Right lobe of liver (tissue), 6 donors: ENCODE data around the gene ODC1. TPM values are rescaled to one million over a fixed set of nuclear protein-coding genes. Genes with fewer than 3 reads are reported as not detected.
A peak's percentile ranks its signal among the peaks of the same experiment; 100 is the strongest.

Experiments
- ATAC-seq, 4 donors: fragments of 200-7000 bp; cut with Tn5 transposase; one replicate each; pipeline ENCODE4 v1.9.1; 2020; ENCODE audit warnings: mild to moderate bottlenecking in 4 of 4, moderate library complexity in 4 of 4
- DNase-seq, 3 donors: peaks; one replicate each; pipeline ENCODE4 v3.0.0-alpha.2; 2020
- H3K27ac ChIP-seq, 3 donors: fragments of 200-600 bp; one replicate each; pipeline ENCODE4 v1.8.0; 2022
- H3K27me3 ChIP-seq, 2 donors: fragments of 200-600 bp; one replicate each; pipeline ENCODE4 v1.8.0; 2022
- H3K36me3 ChIP-seq, 4 donors: fragments of 200-600 bp; sonication (generic) in 1 of 4; one replicate each; pipeline versions ENCODE4 v1.5.1 to v1.8.0; 2017 to 2022; ENCODE audit warnings: control low read depth in 1 of 4
- H3K4me1 ChIP-seq, 4 donors: fragments of 200-600 bp; sonication (generic) in 1 of 4; one replicate each; pipeline versions ENCODE4 v1.5.1 to v1.8.0; 2017 to 2022; ENCODE audit warnings: control low read depth in 1 of 4
- H3K4me3 ChIP-seq, 3 donors: fragments of 200-600 bp; one replicate each; pipeline ENCODE4 v1.8.0; 2022
- H3K9me3 ChIP-seq, 4 donors: fragments of 200-600 bp; sonication (generic) in 1 of 4; one replicate each; pipeline versions ENCODE4 v1.5.1 to v1.8.0; 2017 to 2022; ENCODE audit warnings: control low read depth in 1 of 4
- POLR2A ChIP-seq: fragments of 450-650 bp; IDR thresholded peaks from one replicate; pipeline ENCODE4 v1.6.1; 2017; ENCODE audit warnings: antibody characterized with exemption, mild to moderate bottlenecking
- WGBS: methylation state at CpG from one replicate; pipeline ENCODE4 v1.1.6; 2018; ENCODE audit warnings: low coverage, low lambda C conversion rate; ENCODE audit not compliant: insufficient coverage; ENCODE audit errors: missing lambda C conversion rate; 5-methylcytosine and 5-hydroxymethylcytosine counted together
- intact Hi-C, 2 donors: fragments of 100-400 bp; cut with DNase I; formaldehyde crosslinking; loops; one replicate each; pipeline versions ENCODE4 v1.11.2 to v1.14.1; 2022
- total RNA-seq, 6 experiments: library from RNA; depleted of rRNA in 2 of 6; stranded (reverse); fragments of >200 nt in 2 of 6; fragmentation: NEBNext Ultra II Directional in 3 of 6; extraction: Animal tissue kit (Norgen Biotek cat#: 25700) in 3 of 6; gene quantifications; one replicate each; pipeline versions ENCODE4 v1.1.0 to v1.2.4, GENCODE V29; 2016 to 2023
- TF ChIP-seq, protein P1 (sequence below), 4 donors: fragments of 200-600 bp in 3 of 4; fragments of 450-650 bp in 1 of 4; IDR thresholded peaks; one replicate each; pipeline versions ENCODE4 v1.5.1 to v1.8.0; 2016 to 2022; ENCODE audit warnings: antibody characterized with exemption in 4 of 4, mild to moderate bottlenecking in 2 of 4
- donor health status: DM: no; HTN: yes; CAD: no.
- donor health status: DM: no; HTN: no; CAD: no.
- donor health status: DM: no; HTN: no; CAD: no.
- donor health status: DM: no; HTN: yes; CAD: no.
- donor health status: DM: no; HTN: yes; CAD: no.

Gene ODC1
- total RNA-seq, 6 experiments from 2014 or later = 14.4 to 197 (median 28.6) TPM

DNA sequence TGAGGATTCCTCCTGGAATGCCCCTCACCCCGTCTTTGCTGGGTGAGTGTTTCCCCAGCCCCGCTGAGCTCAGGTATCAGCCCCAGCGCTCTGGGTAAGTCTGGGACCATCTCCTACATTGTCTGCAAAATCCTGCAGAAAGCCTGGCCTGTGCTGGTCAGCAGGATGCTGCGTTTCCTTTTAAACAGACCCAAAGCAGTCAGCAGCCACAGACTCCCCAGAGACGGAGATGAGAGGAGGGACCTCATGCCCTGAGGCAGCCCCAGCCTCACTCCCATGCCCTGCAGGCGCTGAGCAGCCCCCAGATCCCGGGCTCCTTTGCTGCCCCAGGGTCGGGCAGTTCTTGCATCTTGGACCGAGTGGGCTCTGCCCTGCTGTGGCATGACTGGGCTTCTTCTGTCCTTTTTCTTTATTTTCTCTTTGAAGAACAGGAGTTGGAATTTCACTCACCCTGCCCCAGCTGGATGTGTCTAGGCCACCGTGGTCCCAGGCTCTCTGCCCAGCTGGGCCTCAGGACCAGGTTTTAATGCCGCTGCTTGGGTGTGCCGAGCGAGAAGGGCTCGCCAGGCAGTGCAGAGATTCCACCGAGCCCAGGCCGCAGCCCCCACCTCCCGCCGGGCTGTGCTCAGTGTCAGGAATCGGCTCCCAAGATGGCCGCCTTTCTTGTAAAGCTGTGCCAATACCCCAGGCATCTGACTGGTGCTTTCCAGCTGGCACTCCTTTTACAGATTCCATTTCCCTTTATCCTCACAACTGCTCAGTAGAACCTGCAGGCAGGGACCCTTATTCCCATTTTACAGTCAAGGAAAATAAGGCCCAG is 43.6 kb downstream of the ODC1 start:
- Histone ChIP-seq H3K27ac (peak overlapping the region in 1 of 3 donors; percentile 40), H3K27me3 (no peaks in the 10 kb centered on the region), H3K4me1 (peaks cover 0 to 86% (median 32%) of the 10 kb centered on the region in 4 donors), H3K36me3 (no peaks in the 10 kb centered on the region), H3K4me3 (no peak overlapping the region), H3K9me3 (no peaks in the 10 kb centered on the region)
- intact Hi-C loops = loop anchor here (5.0 to 10.0 kb wide), 2 partner anchors 90 to 102 kb away; partner anchors contain the start of gene HPCAL1 (in 1 of the 2)
- DNase-seq = no peak
- ATAC-seq = no peak
- 86% methylated on average over 7 of the region's 20 CpGs for WGBS
- TF ChIP-seq, protein P1, sequence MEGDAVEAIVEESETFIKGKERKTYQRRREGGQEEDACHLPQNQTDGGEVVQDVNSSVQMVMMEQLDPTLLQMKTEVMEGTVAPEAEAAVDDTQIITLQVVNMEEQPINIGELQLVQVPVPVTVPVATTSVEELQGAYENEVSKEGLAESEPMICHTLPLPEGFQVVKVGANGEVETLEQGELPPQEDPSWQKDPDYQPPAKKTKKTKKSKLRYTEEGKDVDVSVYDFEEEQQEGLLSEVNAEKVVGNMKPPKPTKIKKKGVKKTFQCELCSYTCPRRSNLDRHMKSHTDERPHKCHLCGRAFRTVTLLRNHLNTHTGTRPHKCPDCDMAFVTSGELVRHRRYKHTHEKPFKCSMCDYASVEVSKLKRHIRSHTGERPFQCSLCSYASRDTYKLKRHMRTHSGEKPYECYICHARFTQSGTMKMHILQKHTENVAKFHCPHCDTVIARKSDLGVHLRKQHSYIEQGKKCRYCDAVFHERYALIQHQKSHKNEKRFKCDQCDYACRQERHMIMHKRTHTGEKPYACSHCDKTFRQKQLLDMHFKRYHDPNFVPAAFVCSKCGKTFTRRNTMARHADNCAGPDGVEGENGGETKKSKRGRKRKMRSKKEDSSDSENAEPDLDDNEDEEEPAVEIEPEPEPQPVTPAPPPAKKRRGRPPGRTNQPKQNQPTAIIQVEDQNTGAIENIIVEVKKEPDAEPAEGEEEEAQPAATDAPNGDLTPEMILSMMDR (IDR thresholded peaks at IDR 0.05) = no peak
- no peak for TF ChIP-seq POLR2A

DNA sequence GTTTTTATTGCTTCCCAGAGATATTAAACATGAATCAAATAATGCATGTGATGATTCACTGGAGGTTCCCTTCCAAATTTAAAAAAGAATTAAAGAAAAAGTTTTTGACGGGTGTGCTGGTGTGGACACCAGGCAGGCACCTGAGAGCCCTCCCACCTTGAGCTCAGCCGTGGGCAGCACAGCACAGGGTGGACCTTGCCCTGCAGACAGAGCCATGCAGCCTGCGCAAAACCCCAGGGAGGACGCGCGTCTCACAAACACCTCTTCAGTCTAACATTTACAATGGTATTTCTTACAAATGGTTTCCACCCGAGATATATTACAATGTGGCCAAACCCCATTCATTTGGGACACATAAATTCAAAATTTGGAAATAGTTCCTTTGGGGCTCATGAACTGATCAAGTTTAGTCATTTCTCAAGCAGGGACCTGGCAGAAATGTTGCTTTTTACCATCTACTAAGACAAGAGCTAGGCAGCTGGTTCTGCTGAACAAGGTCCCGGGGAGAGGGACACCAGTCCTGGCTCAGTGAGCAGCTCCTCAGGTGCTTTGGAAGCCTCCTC is 45.4 kb downstream of the ODC1 start:
- peak overlapping the region; percentile 14 to 74 (median 54) for H3K27ac ChIP-seq
- H3K4me3 ChIP-seq = no peak overlapping the region
- 54% methylated on average over 8 of the region's 8 CpGs for WGBS
- intact Hi-C loops = loop anchor here in 1 of 2 donors (10.0 kb wide), 1 partner anchor 88 kb away; no protein-coding TSS in a partner anchor
- DNase-seq = peak; percentile 65 to 82 (median 77)
- peak; percentile 44 to 66 (median 62) for ATAC-seq
- H3K4me1 ChIP-seq = peaks cover 0 to 71% (median 26%) of the 10 kb centered on the region in 4 donors
- TF ChIP-seq POLR2A = no peak
- TF ChIP-seq, protein P1 (IDR thresholded peaks at IDR 0.05) = no peak
- no peaks in the 10 kb centered on the region for H3K36me3 ChIP-seq
- no peaks in the 10 kb centered on the region for H3K9me3 ChIP-seq
- no peaks in the 10 kb centered on the region for H3K27me3 ChIP-seq

DNA sequence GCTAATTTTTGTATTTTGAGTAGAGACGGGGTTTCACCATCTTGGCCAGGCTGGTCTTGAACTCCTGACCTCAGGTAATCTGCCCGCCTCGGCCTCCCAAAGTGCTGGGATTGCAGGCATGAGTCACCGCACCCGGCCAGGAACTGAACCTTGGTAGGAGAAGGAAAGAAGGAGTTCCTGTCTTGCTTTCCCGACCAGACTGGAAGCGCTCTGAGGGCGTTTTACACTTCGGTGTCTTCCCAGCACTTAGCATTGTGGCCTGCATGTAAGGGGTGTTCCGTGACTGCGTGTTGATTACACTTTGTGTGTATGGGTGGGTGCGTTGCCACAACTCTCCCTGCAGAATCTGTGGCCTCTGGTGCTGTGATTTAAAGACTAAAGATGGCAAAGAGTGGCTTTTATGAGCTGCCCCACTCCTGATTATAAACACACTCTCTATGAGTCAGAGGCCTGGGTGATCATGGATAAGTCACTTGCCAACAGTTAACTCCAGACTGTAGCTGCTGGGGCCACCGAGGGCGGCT is 46.0 kb downstream of the ODC1 start:
- intact Hi-C loops = loop anchor here in 1 of 2 donors (10.0 kb wide), 1 partner anchor 87 kb away; no protein-coding TSS in a partner anchor
- Histone ChIP-seq H3K27me3 (no peaks in the 10 kb centered on the region), H3K36me3 (no peaks in the 10 kb centered on the region), H3K9me3 (no peaks in the 10 kb centered on the region), H3K4me3 (no peak overlapping the region), H3K27ac (peak overlapping the region; percentile 54 to 74 (median 68)), H3K4me1 (peaks cover 0 to 65% (median 23%) of the 10 kb centered on the region in 4 donors)
- no peak for DNase-seq
- TF ChIP-seq POLR2A = no peak
- TF ChIP-seq, protein P1 (IDR thresholded peaks at IDR 0.05) = no peak
- peak in 1 of 4 donors; percentile 8 for ATAC-seq
- WGBS = 73% methylated on average over 10 of the region's 14 CpGs

DNA sequence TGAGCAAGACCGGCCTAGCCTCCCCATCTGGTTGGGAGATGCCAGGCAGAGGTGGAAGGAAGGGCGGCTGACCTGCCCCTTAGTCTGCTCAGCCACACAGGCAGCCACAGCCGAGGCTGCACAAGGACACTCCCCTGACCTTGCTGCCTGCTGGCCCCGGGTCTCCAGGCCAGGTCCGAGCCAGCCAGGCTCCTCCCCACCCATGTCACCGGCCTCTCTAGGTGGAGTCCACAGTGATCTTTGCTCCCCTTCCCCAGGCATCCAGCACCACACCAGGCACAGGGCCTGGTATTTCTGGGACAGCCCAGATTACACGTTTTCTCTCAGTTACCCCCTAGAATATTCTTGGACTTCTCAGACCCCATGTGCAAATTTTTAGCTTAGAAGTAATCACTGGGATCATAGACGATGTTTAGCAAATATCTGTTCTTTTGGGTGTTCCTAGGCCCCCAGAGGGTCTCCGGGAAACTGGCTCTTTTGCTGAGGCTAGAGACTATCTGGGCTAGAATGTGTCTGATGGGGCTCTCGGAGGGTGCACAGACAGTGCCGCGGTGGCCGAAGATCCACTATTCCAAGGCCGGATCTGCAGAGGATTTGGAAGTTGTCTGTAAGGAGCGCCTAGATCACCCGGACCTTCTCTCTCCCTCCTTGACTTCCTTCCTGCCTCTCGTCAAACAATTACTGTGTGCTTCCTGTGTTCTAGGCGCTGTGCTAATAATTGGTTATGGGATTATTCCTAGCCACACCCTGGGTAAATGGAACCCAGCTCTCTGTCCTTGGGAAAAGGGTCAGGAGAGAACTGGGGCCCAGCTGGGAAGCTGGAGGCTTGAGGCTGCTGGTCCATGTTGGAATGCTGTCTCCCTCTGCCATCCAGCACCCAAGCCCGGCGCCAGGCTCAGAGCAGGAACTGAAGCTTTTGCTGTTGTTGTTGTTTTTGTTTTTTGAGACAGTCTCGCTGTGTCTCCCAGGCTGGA is 46.9 kb downstream of the ODC1 start:
- TF ChIP-seq POLR2A = no peak
- TF ChIP-seq, protein P1 (IDR thresholded peaks at IDR 0.05) = no peak
- intact Hi-C loops = loop anchor here in 1 of 2 donors (10.0 kb wide), 1 partner anchor 86 kb away; no protein-coding TSS in a partner anchor
- no peak overlapping the region for H3K4me3 ChIP-seq
- no peaks in the 10 kb centered on the region for H3K27me3 ChIP-seq
- WGBS = 56% methylated on average over 8 of the region's 21 CpGs
- DNase-seq = peak; percentile 85 to 94 (median 93)
- H3K4me1 ChIP-seq = peaks cover 0 to 57% (median 19%) of the 10 kb centered on the region in 4 donors
- H3K27ac ChIP-seq = peak overlapping the region; percentile 54 to 74 (median 68)
- no peaks in the 10 kb centered on the region for H3K9me3 ChIP-seq
- no peaks in the 10 kb centered on the region for H3K36me3 ChIP-seq
- ATAC-seq = peak; percentile 83 to 93 (median 92)
